K562 (cell line): ENCODE measurements around the gene PRKACA. TPM values are rescaled to one million over a fixed set of nuclear protein-coding genes. Genes with fewer than 3 reads are reported as not detected.

Source experiments
- CAMTA2 ChIP-seq: fragments of 250-450 bp; sonication (Bioruptor Pico); conservative IDR thresholded peaks from 2 replicates; pipeline ENCODE4 v1.5.1; 2022
- ESRRA ChIP-seq: fragments of 450-650 bp; IDR thresholded peaks from 2 replicates; pipeline ENCODE4 v1.6.1; 2014; ENCODE audit warnings: low read depth, mild to moderate bottlenecking, moderate library complexity, borderline replicate concordance
- EZH2 ChIP-seq: IDR thresholded peaks from 2 replicates; pipeline ENCODE4 v1.6.1; 2012; ENCODE audit warnings: low read depth, mild to moderate bottlenecking, inconsistent platforms, low read length, borderline replicate concordance
- HLTF ChIP-seq: fragments of 450-650 bp; IDR thresholded peaks from 2 replicates; pipeline ENCODE4 v1.6.1; 2016
- HMGXB4 ChIP-seq: sonication (generic); formaldehyde crosslinking; IDR thresholded peaks from 2 replicates; pipeline ENCODE4 v1.8.1; 2023; ENCODE audit warnings: mild to moderate bottlenecking, missing genetic modification reagents
- MITF ChIP-seq: IDR thresholded peaks from 2 replicates; pipeline ENCODE4 v1.6.1; 2014; ENCODE audit warnings: antibody characterized with exemption
- MYBL2 ChIP-seq, 2 experiments: fragments of 450-650 bp in 1 of 2; sonication (generic) in 1 of 2; formaldehyde crosslinking in 1 of 2; IDR thresholded peaks; 2 replicates each; pipeline versions ENCODE4 v1.6.1 to v1.8.1; 2017 to 2022; ENCODE audit warnings: borderline replicate concordance in 1 of 2, inconsistent platforms in 1 of 2, low read depth in 1 of 2, mild to moderate bottlenecking in 1 of 2, missing genetic modification reagents in 1 of 2, moderate library complexity in 1 of 2
- NR2C1 ChIP-seq, 2 experiments: fragments of 450-650 bp; IDR thresholded peaks; 2 replicates each; pipeline ENCODE4 v1.6.1; 2017; ENCODE audit warnings: mild to moderate bottlenecking in 2 of 2, antibody characterized with exemption in 1 of 2, inconsistent platforms in 1 of 2, missing compliant biosample characterization in 1 of 2, missing genetic modification characterization in 1 of 2
- NRF1 ChIP-seq, 2 experiments: fragments of 450-650 bp; IDR thresholded peaks in 1 of 2; conservative IDR thresholded peaks in 1 of 2; 2 replicates each; pipeline ENCODE4 v1.6.1; 2014; ENCODE audit warnings: mild to moderate bottlenecking in 2 of 2
- PCBP1 ChIP-seq: fragments of 200-400 bp; formaldehyde crosslinking; IDR thresholded peaks from 2 replicates; pipeline ENCODE4 v1.6.1; 2018; ENCODE audit warnings: mild to moderate bottlenecking, low read depth, low read length; ENCODE audit not compliant: poor library complexity, severe bottlenecking
- SAFB2 ChIP-seq: fragments of 200-400 bp; formaldehyde crosslinking; IDR thresholded peaks from 2 replicates; pipeline ENCODE4 v1.6.1; 2018; ENCODE audit warnings: borderline replicate concordance, low read length, low read depth, moderate library complexity; ENCODE audit not compliant: severe bottlenecking
- SNRNP70 ChIP-seq: fragments of 200-400 bp; formaldehyde crosslinking; optimal IDR thresholded peaks from 2 replicates; pipeline ENCODE3; 2017; ENCODE audit warnings: low read depth, low read length
- TCF15 ChIP-seq: fragments of 250-450 bp; sonication (Bioruptor Pico); IDR thresholded peaks from 2 replicates; pipeline ENCODE4 v1.8.0; 2022; ENCODE audit warnings: moderate library complexity, mild to moderate bottlenecking, inconsistent platforms
- TCF7L2 ChIP-seq: fragments of 150-350 bp; IDR thresholded peaks from 2 replicates; pipeline ENCODE4 v1.6.1; 2016; ENCODE audit warnings: low read depth, mild to moderate bottlenecking, low read length, moderate library complexity
- ZNF445 ChIP-seq: fragments of 250-450 bp; sonication (Bioruptor Pico); IDR thresholded peaks from 2 replicates; pipeline ENCODE4 v1.4.0; 2020; ENCODE audit warnings: low read depth, mild to moderate bottlenecking, moderate library complexity
- ZNF589 ChIP-seq: fragments of 200-800 bp; sonication (Bioruptor generic); IDR thresholded peaks from 2 replicates; pipeline ENCODE4 v1.6.1; 2016; ENCODE audit warnings: low read depth, missing genetic modification characterization, missing compliant biosample characterization
- ZNF655 ChIP-seq: fragments of 250-450 bp; sonication (Bioruptor Pico); IDR thresholded peaks from 2 replicates; pipeline ENCODE4 v1.5.0; 2021
- polyA plus RNA-seq, 8 experiments: library from polyadenylated mRNA; depleted of rRNA in 4 of 8; stranded (reverse) in 5 of 8; unstranded in 3 of 8; fragments of >200 nt; fragmentation: Nextera tagmentation in 2 of 8; fragmentation: Illumina TruSeq in 1 of 8; extraction: Ambion mirVana in 2 of 8; extraction: Trizol in 1 of 8; gene quantifications; 2 replicates each; pipeline versions ENCODE4 v1.2.1 to v1.2.3, GENCODE V29; 2011 to 2014; ENCODE audit warnings: inconsistent platforms in 1 of 8, missing spikeins in 1 of 8
- total RNA-seq, 7 experiments: library from RNA; depleted of rRNA in 6 of 7; stranded (reverse); fragments of >200 nt in 6 of 7; fragmentation: Illumina TruSeq in 2 of 7; extraction: Trizol in 2 of 7; gene quantifications; 2 replicates each; pipeline versions ENCODE4 v1.2.1 to v1.2.3, GENCODE V29; 2011 to 2021; ENCODE audit warnings: low replicate concordance in 1 of 7
- TF ChIP-seq, protein P1 (sequence below): fragments of 450-650 bp; formaldehyde crosslinking; conservative IDR thresholded peaks from 2 replicates; pipeline ENCODE4 v1.4.0; 2022; ENCODE audit warnings: mild to moderate bottlenecking, missing genetic modification characterization

The PRKACA gene
- total and polyA plus RNA-seq, 9 of the 15 experiments (the other 6 are each of a cell fraction or from before 2014, with no cell fraction given) = 1.2 to 63.1 (median 13.0) TPM

- TF ChIP-seq HMGXB4 (CRISPR knock-in tag) (no peak), CAMTA2 (CRISPR knock-in tag) (no peak), TCF15 (CRISPR knock-in tag) (no peak), MYBL2 (IDR thresholded peaks at IDR 0.05; ENCODE audit: low read depth) (no peak), MYBL2 (CRISPR knock-in tag; IDR thresholded peaks at IDR 0.05; ENCODE audit: borderline replicate concordance) (no peak), SAFB2 (no peak), MITF (peak; percentile 60), ZNF589 (CRISPR knock-in tag) (peak; percentile 87), SNRNP70 (no peak), ESRRA (peak; percentile 81; the same call in 1 of the 2 replicates), ZNF445 (CRISPR knock-in tag) (no peak), PCBP1 (no peak), NR2C1 (IDR thresholded peaks at IDR 0.05) (no peak), NR2C1 (tag; IDR thresholded peaks at IDR 0.05) (peak; percentile 43; the same call in 1 of the 2 replicates), EZH2 (no peak), TCF7L2 (no peak), NRF1 (conservative IDR thresholded peaks at IDR 0.05 in 1 of 2, IDR thresholded peaks at IDR 0.05 in 1 of 2) (no peak), ZNF655 (CRISPR knock-in tag) (no peak), HLTF (no peak)
- TF ChIP-seq, protein P1, sequence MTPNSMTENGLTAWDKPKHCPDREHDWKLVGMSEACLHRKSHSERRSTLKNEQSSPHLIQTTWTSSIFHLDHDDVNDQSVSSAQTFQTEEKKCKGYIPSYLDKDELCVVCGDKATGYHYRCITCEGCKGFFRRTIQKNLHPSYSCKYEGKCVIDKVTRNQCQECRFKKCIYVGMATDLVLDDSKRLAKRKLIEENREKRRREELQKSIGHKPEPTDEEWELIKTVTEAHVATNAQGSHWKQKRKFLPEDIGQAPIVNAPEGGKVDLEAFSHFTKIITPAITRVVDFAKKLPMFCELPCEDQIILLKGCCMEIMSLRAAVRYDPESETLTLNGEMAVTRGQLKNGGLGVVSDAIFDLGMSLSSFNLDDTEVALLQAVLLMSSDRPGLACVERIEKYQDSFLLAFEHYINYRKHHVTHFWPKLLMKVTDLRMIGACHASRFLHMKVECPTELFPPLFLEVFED (CRISPR knock-in tag) = no peak
These were observed 25.0 kb upstream of the PRKACA start (continued) for GRCh38 chr19:14142262-14143190.
